HFF-Myc (cell line): ENCODE measurements around the gene CLUH.

Source experiments
- DNase-seq: peaks from one replicate; pipeline ENCODE4 v3.0.0-alpha.2; 2011; ENCODE audit warnings: low read depth; ENCODE audit errors: extremely low read depth
- H3K4me3 ChIP-seq: replicated peaks from 2 replicates; pipeline ENCODE4 v1.5.1; 2011; ENCODE audit warnings: low read depth, mild to moderate bottlenecking, control low read depth, low read length
- CTCF ChIP-seq: IDR thresholded peaks from 2 replicates; pipeline ENCODE4 v1.5.1; 2012; ENCODE audit warnings: mild to moderate bottlenecking, low read depth, low read length, control low read depth; ENCODE audit errors: missing control alignments

Gene CLUH

GRCh38 chr17:2722611-2723010 is 11.0 kb upstream of the CLUH start:
- no peak overlapping the region for H3K4me3 ChIP-seq
- no peak for TF ChIP-seq CTCF

GRCh38 chr17:2721603-2722002 is 10.0 kb upstream of the CLUH start:
- no peak for DNase-seq
- TF ChIP-seq CTCF: no peak
- H3K4me3 ChIP-seq: no peak overlapping the region

More at GRCh38 chr17:2722611-2723010, 11.0 kb upstream of the CLUH start:
- no peak for DNase-seq

- DNase-seq: no peak
- H3K4me3 ChIP-seq: no peak overlapping the region
- no peak for TF ChIP-seq CTCF
Measured at GRCh38 chr17:2719861-2720260, 8.3 kb upstream of the CLUH start.

GRCh38 chr17:2718150-2718938 is 6.8 kb upstream of the CLUH start:
- DNase-seq: no peak
- no peak overlapping the region for H3K4me3 ChIP-seq
- no peak for TF ChIP-seq CTCF

- no peak overlapping the region for H3K4me3 ChIP-seq
- no peak for TF ChIP-seq CTCF
- no peak for DNase-seq
Measured at GRCh38 chr17:2716649-2717048, 5.1 kb upstream of the CLUH start.

GRCh38 chr17:2713881-2714280 is 2.3 kb upstream of the CLUH start:
- no peak for DNase-seq
- no peak for TF ChIP-seq CTCF
- H3K4me3 ChIP-seq: no peak overlapping the region
